Measurements from ENCODE around the gene PARD6G.
"Not testable (repeated sequence)": the region's sequence is repeated elsewhere in the genome, so short reads cannot be mapped to it uniquely, and the experiment has no call there.

Gene PARD6G

GRCh38 chr18:80239830-80240229, 7.5 kb downstream of the PARD6G start:
- DNase-seq = peak; percentile 13

- DNase-seq = peak; percentile 37
These were observed 8.6 kb downstream of the PARD6G start for GRCh38 chr18:80238651-80239260.

GRCh38 chr18:80237519-80237918, 9.8 kb downstream of the PARD6G start:
- DNase-seq = not testable (repeated sequence)

- no peak for DNase-seq
These were observed 12.9 kb downstream of the PARD6G start for GRCh38 chr18:80234398-80234797.

- no peak for DNase-seq
These were observed 13.4 kb downstream of the PARD6G start for GRCh38 chr18:80233899-80234298.

GRCh38 chr18:80233201-80233835, 14.0 kb downstream of the PARD6G start:
- DNase-seq = no peak

GRCh38 chr18:80232710-80233109, 14.6 kb downstream of the PARD6G start:
- no peak for DNase-seq

GRCh38 chr18:80232030-80232429, 15.3 kb downstream of the PARD6G start:
- no peak for DNase-seq

GRCh38 chr18:80231616-80232015, 15.7 kb downstream of the PARD6G start:
- DNase-seq = no peak

GRCh38 chr18:80231151-80231550, 16.2 kb downstream of the PARD6G start:
- DNase-seq = no peak

GRCh38 chr18:80229766-80230745, 17.3 kb downstream of the PARD6G start:
- DNase-seq = no peak

- no peak for DNase-seq
These were observed 18.0 kb downstream of the PARD6G start for GRCh38 chr18:80229363-80229762.

GRCh38 chr18:80228051-80228848, 19.1 kb downstream of the PARD6G start:
- no peak for DNase-seq

GRCh38 chr18:80227472-80227871, 19.8 kb downstream of the PARD6G start:
- DNase-seq = no peak

- DNase-seq = no peak
These were observed 21.6 kb downstream of the PARD6G start for GRCh38 chr18:80225685-80226084.

GRCh38 chr18:80223581-80224148, 23.6 kb downstream of the PARD6G start:
- no peak for DNase-seq

- DNase-seq = not testable (repeated sequence)
These were observed 27.8 kb downstream of the PARD6G start for GRCh38 chr18:80219488-80219887.

- DNase-seq = no peak
These were observed 28.7 kb downstream of the PARD6G start for GRCh38 chr18:80218341-80219227.

GRCh38 chr18:80213182-80213581, 34.1 kb downstream of the PARD6G start:
- no peak for DNase-seq

GRCh38 chr18:80210312-80211083, 36.8 kb downstream of the PARD6G start:
- no peak for DNase-seq

GRCh38 chr18:80208620-80209019, 38.7 kb downstream of the PARD6G start:
- DNase-seq = no peak
